ENCODE measurements around the gene DDX3X.

GRCh38 chrX:41314204-41314603, 19.8 kb upstream of the DDX3X start:
- TF ChIP-seq ZBTB7A (IDR thresholded peaks at IDR 0.05; ENCODE audit: low read depth) (no peak), USF1 (IDR thresholded peaks at IDR 0.05) (no peak), TCF12 (IDR thresholded peaks at IDR 0.05; ENCODE audit: low read depth) (no peak), MAX (IDR thresholded peaks at IDR 0.05) (no peak), YY1 (IDR thresholded peaks at IDR 0.05; ENCODE audit: low read depth) (no peak), REST (IDR thresholded peaks at IDR 0.05; ENCODE audit: low read depth) (no peak)

Data from Ishikawa (cell line).